HG03039 (cell line): Measurements from ENCODE around the gene EPAS1.

Experiments
- ATAC-seq: cut with Tn5 transposase; IDR thresholded peaks from one replicate; pipeline ENCODE4 v1.9.1; 2021; ENCODE audit warnings: mild to moderate bottlenecking, moderate library complexity; ENCODE audit not compliant: unreplicated experiment

EPAS1 gene

DNA sequence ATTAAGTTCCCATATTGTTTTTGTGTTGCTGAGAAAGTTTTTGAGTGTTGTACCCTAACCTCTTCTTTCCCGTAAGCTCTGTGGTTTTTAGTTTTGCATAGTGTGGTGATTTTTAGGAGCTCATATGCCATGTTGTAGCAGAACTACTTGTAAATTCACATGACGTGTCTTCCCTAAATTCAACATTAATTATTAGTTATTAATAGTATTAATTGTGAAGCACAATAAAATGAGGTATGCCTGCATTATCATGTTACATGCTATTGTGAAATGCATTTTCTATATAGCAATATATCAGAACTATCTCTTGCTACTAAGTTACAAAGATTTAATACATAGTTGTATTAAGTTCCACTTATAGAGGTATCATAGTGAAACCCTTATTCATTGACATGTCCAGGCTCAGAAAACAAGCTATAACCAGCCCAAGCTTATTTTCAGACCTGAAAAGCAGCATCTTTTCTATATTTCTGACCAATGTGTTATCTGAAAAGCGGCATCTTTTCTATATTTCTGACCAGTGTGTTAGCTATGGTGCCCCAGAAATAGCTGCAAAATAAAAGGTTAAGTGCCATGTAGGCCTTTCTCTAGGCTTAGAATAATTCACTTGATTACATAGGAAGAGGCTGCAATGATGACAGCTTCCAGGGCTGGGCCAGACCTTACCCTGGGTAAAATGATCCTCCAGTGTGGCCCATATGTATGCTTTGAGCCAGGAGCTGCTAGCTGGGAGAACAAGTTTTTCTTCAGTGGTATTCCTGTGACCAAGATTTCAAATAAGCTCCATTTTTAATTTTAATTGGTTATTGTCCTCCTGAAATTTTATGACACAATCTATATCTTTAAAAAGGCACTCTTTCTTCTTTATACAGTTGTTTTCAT lies 21.6 kb downstream of the EPAS1 start:
- ATAC-seq: no peak

DNA sequence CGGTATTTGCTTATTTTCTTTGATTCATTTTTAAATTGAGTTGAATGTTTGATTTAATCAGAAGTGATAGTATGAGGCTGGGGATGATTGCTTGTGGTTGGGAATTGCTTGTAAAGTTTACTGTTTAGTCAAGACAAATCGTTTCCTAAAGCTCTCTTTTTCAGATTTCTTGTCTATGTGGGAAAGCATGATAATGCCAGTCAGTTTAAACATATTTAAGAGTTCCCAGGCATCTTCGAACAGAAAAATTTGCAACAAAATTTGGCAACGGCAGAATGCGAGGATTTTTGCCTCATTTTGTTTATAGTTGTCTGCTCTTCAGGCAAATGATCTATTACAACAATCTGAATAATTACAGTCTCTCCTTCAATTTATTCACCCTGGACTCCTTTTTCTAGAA lies 22.5 kb downstream of the EPAS1 start:
- no peak for ATAC-seq

DNA sequence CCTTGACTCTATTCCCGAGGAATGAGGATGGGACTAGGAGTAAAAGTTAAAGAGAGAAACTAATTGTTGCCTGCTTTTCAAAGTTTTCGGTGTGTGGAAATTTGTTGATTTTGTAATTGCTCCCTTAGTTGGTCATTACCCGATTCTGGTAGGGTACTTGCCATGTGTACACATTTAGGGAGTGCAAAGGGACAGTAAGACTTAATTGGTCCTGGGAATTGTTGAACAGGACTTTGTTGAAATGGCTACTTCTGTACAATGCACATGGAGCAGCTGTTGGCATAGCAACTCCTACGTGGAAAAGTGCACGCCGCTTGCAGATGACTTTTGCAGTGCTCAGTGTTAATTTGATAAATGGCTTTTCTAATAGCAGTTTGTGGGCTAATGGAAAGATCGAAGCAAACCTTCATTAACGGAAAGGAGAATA lies 22.9 kb downstream of the EPAS1 start:
- no peak for ATAC-seq

- no peak for ATAC-seq
These were observed 26.5 kb downstream of the EPAS1 start for GRCh38 chr2:46323730-46324129.

DNA sequence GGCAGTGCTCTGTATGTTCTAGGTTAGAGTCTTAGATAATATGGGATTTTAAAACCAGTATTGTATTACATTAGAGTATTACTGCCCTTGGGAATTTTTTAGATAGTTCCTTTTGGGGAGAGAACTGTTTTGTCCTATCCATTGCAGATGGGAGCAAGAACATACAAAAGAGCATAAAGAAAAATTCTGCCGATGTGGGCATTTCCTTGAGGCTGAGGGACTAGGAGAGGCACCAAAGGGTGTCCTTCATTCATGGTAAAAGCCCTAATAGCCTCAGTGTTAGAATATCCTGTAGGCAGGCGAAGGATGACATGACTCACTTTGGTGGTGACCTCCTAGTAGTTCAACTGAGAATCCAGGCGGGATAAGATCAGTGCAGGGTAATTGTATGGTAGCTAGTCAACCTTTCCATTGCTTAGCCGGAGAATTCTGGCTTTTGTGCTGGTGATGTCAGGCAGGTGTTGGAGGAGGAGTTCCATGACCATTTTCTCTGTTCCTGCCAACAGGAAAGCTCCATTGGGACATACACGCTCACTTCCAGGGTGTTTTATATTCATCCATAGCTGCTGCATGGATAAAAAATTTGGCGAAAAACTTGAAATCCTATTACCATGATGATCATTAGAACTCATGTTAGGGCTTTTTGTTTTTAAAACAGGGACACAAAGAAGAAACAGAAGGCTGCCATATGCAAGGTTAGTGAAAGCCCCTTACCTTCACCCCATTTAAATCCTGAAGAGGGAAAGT lies 28.1 kb downstream of the EPAS1 start:
- ATAC-seq: no peak

- no peak for ATAC-seq
These were observed 29.2 kb downstream of the EPAS1 start for GRCh38 chr2:46326231-46326980.

- no peak for ATAC-seq
These were observed 30.4 kb downstream of the EPAS1 start for GRCh38 chr2:46327627-46328026.

DNA sequence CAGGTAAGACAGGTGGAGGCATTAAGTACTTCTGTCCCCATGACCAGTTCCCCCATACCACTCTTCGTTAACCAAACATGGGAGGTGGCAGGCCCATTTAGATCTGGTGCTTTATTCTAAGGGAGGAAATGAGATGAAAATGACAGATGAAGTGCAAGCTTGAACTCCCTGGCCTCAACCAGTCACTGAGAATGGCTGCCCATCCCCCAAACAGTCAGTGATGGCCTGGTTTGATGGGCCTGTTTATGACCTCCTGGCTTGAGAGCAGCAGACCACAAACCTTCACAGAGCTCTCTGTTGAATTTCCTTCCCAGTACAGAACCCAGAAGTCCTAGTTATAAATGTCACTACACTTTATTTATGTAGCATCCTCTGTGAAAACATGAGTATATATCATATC lies 31.1 kb downstream of the EPAS1 start:
- no peak for ATAC-seq

DNA sequence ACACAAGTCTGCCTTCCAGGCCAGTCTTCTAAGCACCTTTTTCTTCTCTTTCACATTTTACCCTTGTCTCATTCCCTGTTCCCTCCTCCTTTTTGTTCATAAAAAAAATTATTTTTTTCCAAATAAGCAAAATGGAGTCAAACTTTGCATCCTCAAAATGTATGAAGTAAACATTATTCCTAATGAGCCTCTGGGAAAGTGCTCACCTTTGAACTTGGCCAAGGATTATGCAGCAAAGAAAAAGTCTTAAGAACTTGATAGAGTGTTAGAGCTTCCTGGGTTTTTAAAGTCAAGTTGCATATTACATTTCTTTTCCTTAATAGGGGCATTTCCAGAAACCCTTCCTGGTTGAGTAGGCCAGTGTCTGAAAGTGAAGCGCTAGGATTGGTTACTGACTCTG lies 31.6 kb downstream of the EPAS1 start:
- ATAC-seq: no peak

DNA sequence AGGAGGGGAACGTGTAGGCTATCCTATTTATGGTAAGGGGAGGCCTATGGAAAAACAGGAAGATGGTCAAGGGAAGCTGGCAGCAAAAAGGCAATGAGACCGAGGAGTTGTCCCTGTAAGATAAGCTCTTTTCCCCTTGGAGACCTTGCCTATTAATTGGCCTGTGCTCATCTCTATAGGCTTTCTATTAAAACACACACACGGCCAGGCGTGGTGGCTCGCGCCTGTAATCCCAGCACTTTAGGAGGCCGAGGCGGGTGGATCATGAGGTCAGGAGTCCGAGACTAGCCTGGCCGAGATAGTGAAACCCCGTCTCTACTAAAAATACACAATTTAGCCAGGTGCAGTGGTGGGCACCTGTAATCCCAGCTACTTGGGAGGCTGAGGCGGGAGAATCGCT lies 32.1 kb downstream of the EPAS1 start:
- ATAC-seq: no peak

- no peak for ATAC-seq
These were observed 32.9 kb downstream of the EPAS1 start for GRCh38 chr2:46329803-46330775.

GRCh38 chr2:46331109-46331766 lies 34.0 kb downstream of the EPAS1 start:
- no peak for ATAC-seq

DNA sequence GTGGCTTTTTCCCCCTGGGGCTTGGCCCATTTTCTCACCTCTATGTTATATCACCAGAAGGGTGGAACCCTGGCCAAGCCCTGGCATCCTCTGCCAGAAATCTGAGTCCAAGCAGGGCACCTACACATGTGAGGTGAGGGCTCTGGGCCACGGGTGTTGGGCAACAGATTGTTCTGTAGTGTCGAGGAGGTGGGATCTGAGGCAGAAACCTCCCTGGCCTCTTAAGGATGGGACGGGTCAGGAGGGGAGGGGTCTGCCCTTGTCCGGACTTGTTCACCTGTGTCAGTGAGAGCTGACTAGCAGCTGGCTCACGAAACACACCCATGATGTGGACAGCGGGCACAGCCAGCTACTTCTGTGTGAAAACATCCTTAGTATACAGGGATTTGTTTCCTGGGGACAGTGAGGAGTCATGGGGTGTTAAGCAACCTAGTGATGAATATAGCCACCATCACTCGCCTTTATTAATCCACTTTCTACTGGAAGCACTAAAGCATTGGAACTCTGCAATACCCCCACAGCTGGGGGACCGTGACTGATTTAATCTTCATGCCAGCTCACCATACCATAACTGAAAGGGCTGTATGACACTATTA lies 35.6 kb downstream of the EPAS1 start:
- no peak for ATAC-seq

- no peak for ATAC-seq
These were observed 36.7 kb downstream of the EPAS1 start for GRCh38 chr2:46333912-46334311.

GRCh38 chr2:46334389-46335271 lies 37.4 kb downstream of the EPAS1 start:
- ATAC-seq: no peak

DNA sequence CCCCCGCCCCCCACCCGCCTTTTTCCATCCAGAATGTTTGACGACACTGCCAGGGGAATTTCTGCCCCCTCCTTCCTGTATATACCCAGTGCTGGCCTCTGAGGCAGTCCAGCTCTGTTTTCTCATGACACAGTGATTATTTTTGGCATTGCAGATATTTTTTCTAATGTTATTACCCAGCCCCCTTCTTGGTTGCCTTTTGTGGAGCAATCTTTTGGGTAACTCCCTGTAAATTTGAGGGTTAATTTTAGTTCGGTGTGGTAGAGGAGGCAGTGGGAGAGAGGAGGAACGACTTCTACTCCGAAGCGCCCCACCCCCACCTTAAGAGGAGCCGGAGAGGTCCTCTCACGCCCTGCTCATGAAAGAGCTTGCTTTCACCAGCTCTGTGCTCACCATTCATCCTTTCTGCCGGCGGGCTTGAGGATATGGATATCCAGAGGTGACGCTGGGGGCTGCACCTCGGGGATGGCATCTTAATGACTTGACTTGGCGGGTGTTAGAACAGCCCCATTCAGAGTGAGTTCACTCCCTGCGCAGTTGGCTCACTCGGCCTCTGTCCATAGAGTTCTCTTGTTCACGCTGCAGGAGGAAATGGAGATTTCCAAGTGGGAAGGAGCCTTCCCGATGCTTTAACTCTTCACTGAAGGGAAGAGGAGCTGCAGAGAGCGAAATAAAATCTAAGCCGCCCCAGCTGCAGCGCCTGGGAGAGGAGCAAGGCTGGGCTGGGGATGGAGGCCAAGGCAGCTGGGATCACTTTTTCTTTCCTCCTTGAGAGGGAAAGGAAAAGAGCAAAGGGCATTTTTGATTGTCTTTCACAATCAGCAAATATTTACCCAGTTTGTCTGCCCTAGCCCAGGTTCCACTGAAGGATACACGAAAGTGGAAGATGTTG lies 38.4 kb downstream of the EPAS1 start:
- no peak for ATAC-seq

- no peak for ATAC-seq
These were observed 39.2 kb downstream of the EPAS1 start for GRCh38 chr2:46336283-46336959.
